ENCODE data around the gene PLBD2. TPM values are rescaled to one million over a fixed set of nuclear protein-coding genes. Genes with fewer than 3 reads are reported as not detected.

PLBD2 gene
- total RNA-seq, 2 donors from 2014 or later = 20.2 to 23.4 TPM

DNA sequence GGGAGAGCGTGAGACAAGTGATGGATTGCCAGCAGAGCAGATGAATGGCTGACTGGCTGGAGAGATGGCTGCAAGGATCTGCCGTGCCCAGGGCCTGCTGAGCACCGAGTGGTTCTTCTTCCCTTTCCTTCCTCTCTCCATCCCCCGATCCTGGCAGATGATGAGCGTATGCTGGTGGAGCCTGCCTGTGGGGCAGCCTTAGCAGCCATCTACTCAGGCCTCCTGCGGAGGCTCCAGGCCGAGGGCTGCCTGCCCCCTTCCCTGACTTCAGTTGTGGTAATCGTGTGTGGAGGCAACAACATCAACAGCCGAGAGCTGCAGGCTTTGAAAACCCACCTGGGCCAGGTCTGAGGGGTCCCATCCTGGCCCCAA, 79.3 kb downstream of the PLBD2 start:
- no peaks in the 10 kb centered on the region for H3K27me3 ChIP-seq
- intact Hi-C loops (cut with DNase I) = no loop called here
- no peaks in the 10 kb centered on the region for H3K4me1 ChIP-seq
- no peak overlapping the region for H3K9ac ChIP-seq (ENCODE audit: low read depth in 2 of 2, low read length in 2 of 2)
- H3K4me3 ChIP-seq = no peak overlapping the region
- H3K9me3 ChIP-seq = no peaks in the 10 kb centered on the region
- TF ChIP-seq, protein P1, sequence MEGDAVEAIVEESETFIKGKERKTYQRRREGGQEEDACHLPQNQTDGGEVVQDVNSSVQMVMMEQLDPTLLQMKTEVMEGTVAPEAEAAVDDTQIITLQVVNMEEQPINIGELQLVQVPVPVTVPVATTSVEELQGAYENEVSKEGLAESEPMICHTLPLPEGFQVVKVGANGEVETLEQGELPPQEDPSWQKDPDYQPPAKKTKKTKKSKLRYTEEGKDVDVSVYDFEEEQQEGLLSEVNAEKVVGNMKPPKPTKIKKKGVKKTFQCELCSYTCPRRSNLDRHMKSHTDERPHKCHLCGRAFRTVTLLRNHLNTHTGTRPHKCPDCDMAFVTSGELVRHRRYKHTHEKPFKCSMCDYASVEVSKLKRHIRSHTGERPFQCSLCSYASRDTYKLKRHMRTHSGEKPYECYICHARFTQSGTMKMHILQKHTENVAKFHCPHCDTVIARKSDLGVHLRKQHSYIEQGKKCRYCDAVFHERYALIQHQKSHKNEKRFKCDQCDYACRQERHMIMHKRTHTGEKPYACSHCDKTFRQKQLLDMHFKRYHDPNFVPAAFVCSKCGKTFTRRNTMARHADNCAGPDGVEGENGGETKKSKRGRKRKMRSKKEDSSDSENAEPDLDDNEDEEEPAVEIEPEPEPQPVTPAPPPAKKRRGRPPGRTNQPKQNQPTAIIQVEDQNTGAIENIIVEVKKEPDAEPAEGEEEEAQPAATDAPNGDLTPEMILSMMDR (IDR thresholded peaks at IDR 0.05) = no peak
- H3K36me3 ChIP-seq = no peaks in the 10 kb centered on the region
- no peak overlapping the region for H3K27ac ChIP-seq
- DNase-seq = no peak

DNA sequence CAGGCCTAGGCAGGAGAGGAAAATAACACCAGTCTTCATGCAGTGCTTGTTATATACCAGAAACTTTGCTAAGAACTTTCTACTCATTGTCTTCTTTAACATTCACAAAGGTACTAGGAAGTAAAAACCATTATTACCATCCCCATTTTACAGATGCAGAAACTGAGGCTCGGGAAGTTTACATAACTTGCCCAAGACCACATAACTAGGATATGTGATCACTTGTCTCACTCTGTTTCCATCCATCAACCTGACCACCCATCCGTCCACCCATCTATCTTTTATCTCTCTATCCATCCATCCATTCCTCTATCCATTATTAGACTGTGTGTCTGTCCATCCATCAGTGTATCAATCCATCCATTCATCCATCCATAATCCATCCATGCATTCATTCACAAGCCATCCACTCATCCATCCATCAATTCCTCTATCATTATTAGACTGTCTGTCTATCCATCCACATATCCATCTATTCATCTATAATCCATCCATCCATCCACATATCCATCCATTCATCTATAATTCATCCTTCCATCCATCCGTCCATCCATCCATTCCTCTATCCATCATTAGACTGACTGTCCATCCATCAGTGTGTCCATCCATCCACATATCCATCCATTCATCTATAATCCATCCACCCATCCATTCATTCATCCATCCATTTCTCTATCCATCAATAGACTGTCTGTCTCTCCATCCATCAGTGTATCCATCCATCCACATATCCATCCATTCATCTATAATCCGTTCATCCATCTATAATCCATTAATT, 80.3 kb downstream of the PLBD2 start:
- no peaks in the 10 kb centered on the region for H3K36me3 ChIP-seq
- no peak overlapping the region for H3K4me3 ChIP-seq
- no peak overlapping the region for H3K27ac ChIP-seq
- intact Hi-C loops (cut with DNase I) = no loop called here
- no peaks in the 10 kb centered on the region for H3K4me1 ChIP-seq
- no peak for DNase-seq
- no peaks in the 10 kb centered on the region for H3K9me3 ChIP-seq
- TF ChIP-seq, protein P1 (IDR thresholded peaks at IDR 0.05) = no peak
- H3K27me3 ChIP-seq = no peaks in the 10 kb centered on the region
- no peak overlapping the region for H3K9ac ChIP-seq (ENCODE audit: low read depth in 2 of 2, low read length in 2 of 2)

DNA sequence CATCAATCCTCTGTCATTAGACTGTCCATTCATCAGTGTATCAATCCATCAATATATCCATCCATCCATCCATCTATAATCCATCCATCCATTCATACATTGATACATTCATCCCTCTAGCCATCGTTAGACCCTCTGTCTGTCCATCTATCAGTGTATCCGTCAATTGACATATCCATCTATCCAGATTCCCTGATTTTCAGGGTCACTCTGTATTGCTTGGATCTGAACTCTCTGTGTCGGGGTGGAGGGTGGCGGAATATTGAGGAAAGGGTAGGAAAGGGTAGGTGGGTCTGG, 80.9 kb downstream of the PLBD2 start:
- TF ChIP-seq, protein P1 (IDR thresholded peaks at IDR 0.05) = no peak
- DNase-seq = no peak
- Histone ChIP-seq H3K4me1 (no peaks in the 10 kb centered on the region), H3K4me3 (no peak overlapping the region), H3K9ac (ENCODE audit: low read depth in 2 of 2, low read length in 2 of 2) (no peak overlapping the region), H3K36me3 (no peaks in the 10 kb centered on the region), H3K9me3 (no peaks in the 10 kb centered on the region), H3K27ac (no peak overlapping the region), H3K27me3 (no peaks in the 10 kb centered on the region)
- intact Hi-C loops (cut with DNase I) = no loop called here

DNA sequence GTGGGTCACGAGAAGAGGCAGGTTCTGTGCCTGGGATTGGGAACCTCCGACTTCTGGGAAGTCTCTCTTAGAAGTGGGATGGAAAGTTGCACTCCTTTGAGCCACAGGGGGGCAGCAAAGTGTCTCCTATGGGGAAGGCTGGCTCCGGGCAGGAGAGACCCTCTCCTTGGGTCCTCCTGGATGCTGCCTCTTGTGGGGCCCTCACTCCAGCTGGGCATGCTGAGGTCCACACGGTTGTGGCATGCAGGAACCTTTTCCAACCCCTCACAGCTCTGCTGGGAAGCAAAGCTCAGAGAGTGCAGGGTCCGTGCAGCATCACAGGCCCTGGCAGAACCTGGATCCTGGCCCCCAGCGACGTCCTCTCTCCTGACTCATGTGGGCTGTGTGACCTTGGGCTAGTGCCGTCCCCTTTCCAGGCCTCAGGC, 81.2 kb downstream of the PLBD2 start:
- Histone ChIP-seq H3K36me3 (no peaks in the 10 kb centered on the region), H3K27ac (no peak overlapping the region), H3K4me3 (no peak overlapping the region), H3K4me1 (no peaks in the 10 kb centered on the region), H3K27me3 (no peaks in the 10 kb centered on the region), H3K9ac (ENCODE audit: low read depth in 2 of 2, low read length in 2 of 2) (no peak overlapping the region), H3K9me3 (no peaks in the 10 kb centered on the region)
- intact Hi-C loops (cut with DNase I) = no loop called here
- no peak for DNase-seq
- TF ChIP-seq, protein P1 (IDR thresholded peaks at IDR 0.05) = peak; percentile 39

GRCh38 chr12:113440336-113440735, 81.9 kb downstream of the PLBD2 start:
- H3K4me1 ChIP-seq = no peaks in the 10 kb centered on the region
- TF ChIP-seq, protein P1 (IDR thresholded peaks at IDR 0.05) = no peak
- H3K27ac ChIP-seq = no peak overlapping the region
- no peaks in the 10 kb centered on the region for H3K27me3 ChIP-seq
- no peaks in the 10 kb centered on the region for H3K36me3 ChIP-seq
- H3K9me3 ChIP-seq = no peaks in the 10 kb centered on the region
- H3K9ac ChIP-seq (ENCODE audit: low read depth in 2 of 2, low read length in 2 of 2) = no peak overlapping the region
- intact Hi-C loops (cut with DNase I) = no loop called here
- DNase-seq = no peak
- no peak overlapping the region for H3K4me3 ChIP-seq

Other genes starting within 250 kb of the PLBD2 start
- gene RASAL1, start 222.8 kb upstream of the PLBD2 start, total RNA-seq = 10 to 100 TPM in 1 of 2 donors, 1 to 10 TPM in 1; 9.0 to 10.2 TPM
- under 1 TPM in 1 of 2 donors, not detected in 1; 0.20 TPM for gene CFAP73, start 208.9 kb upstream of the PLBD2 start, total RNA-seq
- gene DDX54, start 173.1 kb upstream of the PLBD2 start, total RNA-seq = 10 to 100 TPM; 54.8 to 98.3 TPM
- gene RITA1, start 172.9 kb upstream of the PLBD2 start, total RNA-seq = 10 to 100 TPM; 13.9 to 26.9 TPM
- gene TPCN1, start 137.1 kb upstream of the PLBD2 start, total RNA-seq = 10 to 100 TPM; 55.5 to 85.6 TPM
- 10 to 100 TPM; 34.3 to 44.1 TPM for gene SLC8B1, start 23.5 kb upstream of the PLBD2 start, total RNA-seq
- 1 to 10 TPM; 1.0 to 4.4 TPM for gene SDS, start 45.3 kb downstream of the PLBD2 start, total RNA-seq
- gene SDSL, start 63.8 kb downstream of the PLBD2 start, total RNA-seq = 10 to 100 TPM; 14.2 to 35.2 TPM
- gene LHX5, start 113.3 kb downstream of the PLBD2 start, total RNA-seq = not detected